Ovary (tissue), 3 donors: ENCODE measurements around the gene RIF1.

Experiments used
- EP300 ChIP-seq: sonication (generic); formaldehyde crosslinking; IDR thresholded peaks from one replicate; pipeline ENCODE4 v1.6.1; 2017; ENCODE audit warnings: antibody characterized with exemption
- POLR2A ChIP-seq: fragments of 450-650 bp; IDR thresholded peaks from one replicate; pipeline ENCODE4 v1.6.1; 2017; ENCODE audit warnings: antibody characterized with exemption, mild to moderate bottlenecking, moderate library complexity
- TF ChIP-seq, protein P1 (sequence below), 3 donors: fragments of 450-650 bp in 2 of 3; fragments of 200-600 bp in 1 of 3; IDR thresholded peaks; one replicate each; pipeline versions ENCODE4 v1.5.1 to v1.8.0; 2016 to 2022; ENCODE audit warnings: antibody characterized with exemption in 3 of 3, mild to moderate bottlenecking in 1 of 3
- donor health status: DM: no; HTN: no; CAD: no.

DNA sequence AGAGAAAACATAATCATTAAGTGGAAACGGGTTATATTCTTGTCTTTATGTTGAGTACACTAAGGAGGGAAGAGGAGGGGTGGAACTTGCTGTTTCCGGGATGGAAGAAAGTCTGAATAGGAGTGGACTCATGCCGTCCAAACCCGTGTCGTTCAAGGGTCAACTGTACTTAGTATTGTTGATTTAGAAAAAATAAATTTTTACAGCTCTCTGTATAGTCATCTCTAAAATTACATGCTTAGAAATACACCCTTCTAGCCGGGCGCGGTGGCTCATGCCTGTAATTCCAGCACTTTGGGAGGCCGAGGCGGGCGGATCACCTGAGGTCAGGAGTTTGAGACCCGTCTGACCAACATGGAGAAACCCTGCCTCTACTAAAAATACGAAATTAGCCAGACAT, 29.4 kb downstream of the RIF1 start:
- TF ChIP-seq, protein P1, sequence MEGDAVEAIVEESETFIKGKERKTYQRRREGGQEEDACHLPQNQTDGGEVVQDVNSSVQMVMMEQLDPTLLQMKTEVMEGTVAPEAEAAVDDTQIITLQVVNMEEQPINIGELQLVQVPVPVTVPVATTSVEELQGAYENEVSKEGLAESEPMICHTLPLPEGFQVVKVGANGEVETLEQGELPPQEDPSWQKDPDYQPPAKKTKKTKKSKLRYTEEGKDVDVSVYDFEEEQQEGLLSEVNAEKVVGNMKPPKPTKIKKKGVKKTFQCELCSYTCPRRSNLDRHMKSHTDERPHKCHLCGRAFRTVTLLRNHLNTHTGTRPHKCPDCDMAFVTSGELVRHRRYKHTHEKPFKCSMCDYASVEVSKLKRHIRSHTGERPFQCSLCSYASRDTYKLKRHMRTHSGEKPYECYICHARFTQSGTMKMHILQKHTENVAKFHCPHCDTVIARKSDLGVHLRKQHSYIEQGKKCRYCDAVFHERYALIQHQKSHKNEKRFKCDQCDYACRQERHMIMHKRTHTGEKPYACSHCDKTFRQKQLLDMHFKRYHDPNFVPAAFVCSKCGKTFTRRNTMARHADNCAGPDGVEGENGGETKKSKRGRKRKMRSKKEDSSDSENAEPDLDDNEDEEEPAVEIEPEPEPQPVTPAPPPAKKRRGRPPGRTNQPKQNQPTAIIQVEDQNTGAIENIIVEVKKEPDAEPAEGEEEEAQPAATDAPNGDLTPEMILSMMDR (IDR thresholded peaks at IDR 0.05) = no peak
- TF ChIP-seq POLR2A (no peak), EP300 (no peak)
